Stimulated activated naive CD8-positive, alpha-beta T cell treated with anti-CD3 and anti-CD28 coated beads, Interleukin-15, Interleukin-2, amounts not matched to agents 100 ng/mL and 50 ng/mL, for 24 hours (primary cell): ENCODE measurements around the gene RDH16.
"Not testable (repeated sequence)": the region's sequence is repeated elsewhere in the genome, so short reads cannot be mapped to it uniquely, and the experiment has no call there.

ENCODE experiments used
- H3K27ac Mint-ChIP-seq: one replicate; pipeline ENCODE4 v1.8.0; 2021; ENCODE audit warnings: mild to moderate bottlenecking, mixed read lengths
- H3K27me3 Mint-ChIP-seq: one replicate; pipeline ENCODE4 v1.8.0; 2021; ENCODE audit warnings: mixed read lengths
- H3K36me3 Mint-ChIP-seq: one replicate; pipeline ENCODE4 v1.8.0; 2021; ENCODE audit warnings: low read depth, mixed read lengths
- H3K4me1 Mint-ChIP-seq: one replicate; pipeline ENCODE4 v1.8.0; 2021; ENCODE audit warnings: low read depth, mixed read lengths
- H3K4me3 Mint-ChIP-seq: one replicate; pipeline ENCODE4 v1.8.0; 2021; ENCODE audit warnings: mild to moderate bottlenecking, mixed read lengths
- H3K9me3 Mint-ChIP-seq: one replicate; pipeline ENCODE4 v1.8.0; 2021; ENCODE audit warnings: mixed read lengths

The RDH16 gene

DNA sequence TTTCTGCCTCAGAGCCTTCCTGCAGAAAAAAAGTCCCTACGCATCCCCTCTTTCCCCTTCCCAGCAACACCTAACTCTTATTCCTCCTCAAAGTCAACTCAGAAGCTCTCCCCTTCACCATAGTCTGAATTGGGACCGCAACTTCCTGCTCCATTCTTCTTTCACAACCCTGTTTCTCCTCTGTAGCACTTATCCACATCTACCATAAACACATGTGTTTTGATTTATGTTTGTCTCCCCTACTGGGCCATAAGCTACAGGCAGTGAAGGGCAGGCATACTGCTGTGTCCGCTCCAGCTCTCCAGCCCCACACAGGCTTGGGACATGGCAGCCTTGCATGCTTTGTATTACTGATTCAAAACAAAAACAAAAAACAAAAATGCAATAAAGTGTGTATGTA is 29.1 kb downstream of the RDH16 start:
- Mint-ChIP-seq H3K4me1 (no peaks in the 10 kb centered on the region), H3K27ac (no peak overlapping the region), H3K4me3 (no peak overlapping the region), H3K9me3 (no peaks in the 10 kb centered on the region), H3K27me3 (no peaks in the 10 kb centered on the region), H3K36me3 (no peaks in the 10 kb centered on the region)

DNA sequence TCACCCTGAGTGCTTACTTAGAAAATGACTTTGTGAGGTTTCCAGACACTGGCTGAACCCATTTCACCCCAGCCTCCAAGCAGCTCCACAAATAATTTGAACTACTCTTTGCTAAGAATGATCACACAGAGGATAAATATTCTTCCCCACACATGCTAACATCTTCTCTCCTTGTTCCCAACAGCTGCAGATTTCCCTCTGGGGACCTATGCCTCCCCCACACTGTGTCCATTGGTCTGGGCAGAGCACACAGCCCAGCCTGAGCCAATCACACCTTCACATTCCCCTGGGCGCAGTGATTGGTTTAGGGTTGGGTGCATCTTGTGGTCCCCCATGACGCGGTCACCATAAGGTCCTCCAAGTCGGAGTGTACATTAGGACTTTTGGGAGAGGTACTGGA is 30.1 kb downstream of the RDH16 start:
- Mint-ChIP-seq H3K36me3 (no peaks in the 10 kb centered on the region), H3K27me3 (no peaks in the 10 kb centered on the region), H3K9me3 (no peaks in the 10 kb centered on the region), H3K27ac (no peak overlapping the region), H3K4me3 (no peak overlapping the region), H3K4me1 (no peaks in the 10 kb centered on the region)

DNA sequence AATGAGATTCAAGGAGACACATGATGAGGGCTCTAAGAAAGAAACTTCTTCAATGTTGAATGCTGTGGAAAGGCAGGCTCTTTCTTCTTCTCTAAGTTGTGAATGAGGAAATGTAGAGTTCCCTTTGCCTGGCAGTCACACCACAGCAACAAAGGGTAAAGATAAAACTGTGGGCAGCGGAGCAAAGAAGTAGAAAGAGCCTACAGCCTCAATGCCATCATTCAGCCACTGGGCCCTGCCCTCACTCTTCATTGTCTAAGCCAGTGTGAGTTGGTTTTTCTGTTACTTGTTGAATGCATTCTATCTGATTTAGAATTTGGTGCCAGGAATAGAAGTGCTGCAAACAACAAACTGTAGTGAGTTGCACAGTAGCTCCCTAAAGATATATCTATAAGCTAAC is 35.4 kb downstream of the RDH16 start:
- H3K27me3 Mint-ChIP-seq = peaks cover 15% of the 10 kb centered on the region
- H3K27ac Mint-ChIP-seq = no peak overlapping the region
- peaks cover 5% of the 10 kb centered on the region for H3K9me3 Mint-ChIP-seq
- H3K4me1 Mint-ChIP-seq = no peaks in the 10 kb centered on the region
- no peaks in the 10 kb centered on the region for H3K36me3 Mint-ChIP-seq
- no peak overlapping the region for H3K4me3 Mint-ChIP-seq

DNA sequence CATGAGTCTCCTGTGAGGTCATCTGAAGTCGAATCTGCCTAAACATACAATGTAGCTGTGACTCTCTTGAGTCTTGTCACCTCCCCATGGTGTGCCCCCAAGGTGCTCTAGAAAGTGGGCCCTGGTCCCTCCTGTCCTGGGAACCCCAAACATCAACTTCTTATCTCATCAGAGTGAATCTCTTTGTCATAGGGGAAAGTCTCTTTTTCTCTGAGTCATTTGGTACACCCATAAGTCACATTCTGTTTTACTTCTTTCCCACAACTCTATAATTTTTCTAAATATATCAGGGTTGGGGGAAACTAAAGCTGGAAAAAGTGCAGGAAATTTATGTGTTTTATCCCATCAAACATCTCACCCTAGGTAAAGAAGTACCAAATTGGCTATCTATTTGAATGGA is 36.1 kb downstream of the RDH16 start:
- Mint-ChIP-seq H3K4me1 (no peaks in the 10 kb centered on the region), H3K4me3 (no peak overlapping the region), H3K9me3 (peaks cover 5% of the 10 kb centered on the region), H3K27me3 (peaks cover 15% of the 10 kb centered on the region), H3K36me3 (no peaks in the 10 kb centered on the region), H3K27ac (no peak overlapping the region)

DNA sequence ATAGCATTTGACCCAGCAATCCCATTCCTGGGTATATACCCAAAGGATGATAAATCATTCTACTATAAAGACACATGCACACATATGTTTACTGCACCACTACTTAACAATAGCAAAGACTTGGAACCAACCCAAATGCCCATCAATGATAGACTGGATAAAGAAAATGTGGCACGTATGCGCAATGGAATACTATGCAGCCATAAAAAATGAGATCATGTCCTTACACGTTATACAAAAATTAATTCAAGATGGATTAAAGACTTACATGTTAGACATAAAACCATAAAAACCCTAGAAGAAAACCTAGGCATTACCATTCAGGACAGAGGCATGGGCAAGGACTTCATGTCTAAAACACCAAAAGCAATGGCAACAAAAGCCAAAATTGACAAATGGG is 39.3 kb downstream of the RDH16 start:
- not testable (repeated sequence) for H3K9me3 Mint-ChIP-seq, H3K4me1 Mint-ChIP-seq, H3K27ac Mint-ChIP-seq, H3K4me3 Mint-ChIP-seq, H3K36me3 Mint-ChIP-seq
- H3K27me3 Mint-ChIP-seq = peaks cover 15% of the 10 kb centered on the region

DNA sequence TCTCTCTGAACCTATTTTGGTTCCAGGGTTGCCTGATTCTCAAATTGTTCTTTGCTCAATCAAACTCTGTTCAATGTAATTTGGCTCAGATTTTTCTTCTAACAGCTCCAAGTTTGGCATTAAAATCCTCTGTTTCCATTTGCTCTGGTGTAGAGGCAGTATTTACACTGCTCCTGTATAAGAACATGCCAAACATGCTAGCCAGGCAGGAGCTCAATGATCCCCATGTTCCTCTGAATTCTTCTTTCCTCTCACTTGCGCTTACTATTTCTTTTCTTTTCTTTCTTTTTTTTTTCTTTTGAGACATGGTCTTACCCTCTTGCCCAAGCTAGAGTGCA is 40.4 kb downstream of the RDH16 start:
- peaks cover 5% of the 10 kb centered on the region for H3K9me3 Mint-ChIP-seq
- H3K36me3 Mint-ChIP-seq = no peaks in the 10 kb centered on the region
- no peak overlapping the region for H3K4me3 Mint-ChIP-seq
- H3K4me1 Mint-ChIP-seq = no peaks in the 10 kb centered on the region
- H3K27ac Mint-ChIP-seq = no peak overlapping the region
- H3K27me3 Mint-ChIP-seq = peaks cover 16% of the 10 kb centered on the region

DNA sequence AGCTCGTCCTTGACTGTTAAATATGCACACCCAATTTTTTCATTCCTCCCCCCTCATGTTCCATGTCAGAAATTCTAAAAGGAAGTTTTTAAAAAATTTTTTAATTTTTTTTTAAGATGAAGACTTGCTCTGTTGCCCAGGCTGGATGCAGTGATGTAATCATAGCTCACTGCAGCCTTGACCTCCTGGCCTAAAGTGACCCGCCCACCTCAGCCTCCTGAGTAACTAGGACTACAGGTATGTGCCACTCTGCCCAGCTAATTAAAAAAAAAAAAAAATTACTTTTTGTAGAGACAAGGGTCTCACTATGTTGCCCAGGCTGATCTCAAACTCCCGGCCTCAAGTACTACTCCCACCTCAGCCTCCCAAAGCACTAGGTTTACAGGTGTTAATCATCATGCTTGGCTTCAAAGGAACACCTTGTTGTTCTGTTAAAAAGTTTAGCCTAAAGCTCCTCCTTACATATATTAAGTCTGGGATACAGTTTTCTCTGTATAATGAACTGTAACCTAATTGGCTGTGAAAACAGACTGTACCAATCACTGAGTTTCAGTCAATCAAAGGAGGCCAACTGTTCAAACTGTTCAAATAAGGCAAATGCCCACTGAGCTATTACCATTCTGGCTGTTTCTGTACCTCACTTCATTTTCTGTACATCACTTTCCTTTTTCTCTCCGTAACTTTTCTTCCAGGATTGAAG is 41.0 kb downstream of the RDH16 start:
- H3K27ac Mint-ChIP-seq = no peak overlapping the region
- H3K4me1 Mint-ChIP-seq = no peaks in the 10 kb centered on the region
- no peak overlapping the region for H3K4me3 Mint-ChIP-seq
- H3K36me3 Mint-ChIP-seq = no peaks in the 10 kb centered on the region
- H3K9me3 Mint-ChIP-seq = peaks cover 5% of the 10 kb centered on the region
- H3K27me3 Mint-ChIP-seq = peaks cover 18% of the 10 kb centered on the region

DNA sequence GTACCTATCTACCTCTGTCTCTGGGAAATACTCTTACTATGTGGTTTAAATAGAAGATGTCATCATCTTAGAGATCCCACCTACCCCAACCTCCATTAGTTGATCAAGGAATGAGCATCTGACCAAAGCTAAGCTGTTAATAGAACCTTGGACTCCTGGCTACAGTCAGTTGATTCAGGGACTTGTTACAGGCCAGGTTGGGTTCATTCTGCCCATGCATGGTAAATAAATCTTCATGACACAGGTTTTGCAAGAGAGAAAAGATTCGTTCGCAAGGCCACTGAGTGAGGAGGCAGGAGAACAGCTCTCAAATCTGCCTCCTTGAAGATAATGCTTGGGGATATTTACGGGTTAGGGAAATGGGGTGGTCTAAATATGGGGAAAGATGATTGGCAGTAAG is 42.7 kb downstream of the RDH16 start:
- H3K4me3 Mint-ChIP-seq = no peak overlapping the region
- peaks cover 7% of the 10 kb centered on the region for H3K9me3 Mint-ChIP-seq
- peaks cover 18% of the 10 kb centered on the region for H3K27me3 Mint-ChIP-seq
- no peaks in the 10 kb centered on the region for H3K36me3 Mint-ChIP-seq
- no peak overlapping the region for H3K27ac Mint-ChIP-seq
- H3K4me1 Mint-ChIP-seq = no peaks in the 10 kb centered on the region

DNA sequence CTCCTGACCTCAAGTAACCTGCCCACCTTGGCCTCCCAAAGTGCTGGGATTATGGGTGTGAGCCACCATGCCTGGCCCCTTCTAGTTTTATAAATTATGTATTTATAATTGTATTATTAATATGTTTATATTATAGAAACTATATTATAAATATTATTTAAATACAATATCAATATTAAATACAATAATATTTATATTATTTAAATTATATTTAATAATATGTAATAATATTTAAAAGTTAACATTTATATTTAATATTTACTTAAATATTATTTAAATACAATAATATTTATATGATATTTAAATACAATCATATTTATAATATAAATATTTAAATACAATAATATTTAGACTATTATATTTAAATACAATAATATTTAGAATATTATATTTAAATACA is 43.2 kb downstream of the RDH16 start:
- H3K9me3 Mint-ChIP-seq = peaks cover 11% of the 10 kb centered on the region
- H3K27ac Mint-ChIP-seq = no peak overlapping the region
- H3K27me3 Mint-ChIP-seq = peaks cover 18% of the 10 kb centered on the region
- no peaks in the 10 kb centered on the region for H3K36me3 Mint-ChIP-seq
- H3K4me3 Mint-ChIP-seq = no peak overlapping the region
- no peaks in the 10 kb centered on the region for H3K4me1 Mint-ChIP-seq

DNA sequence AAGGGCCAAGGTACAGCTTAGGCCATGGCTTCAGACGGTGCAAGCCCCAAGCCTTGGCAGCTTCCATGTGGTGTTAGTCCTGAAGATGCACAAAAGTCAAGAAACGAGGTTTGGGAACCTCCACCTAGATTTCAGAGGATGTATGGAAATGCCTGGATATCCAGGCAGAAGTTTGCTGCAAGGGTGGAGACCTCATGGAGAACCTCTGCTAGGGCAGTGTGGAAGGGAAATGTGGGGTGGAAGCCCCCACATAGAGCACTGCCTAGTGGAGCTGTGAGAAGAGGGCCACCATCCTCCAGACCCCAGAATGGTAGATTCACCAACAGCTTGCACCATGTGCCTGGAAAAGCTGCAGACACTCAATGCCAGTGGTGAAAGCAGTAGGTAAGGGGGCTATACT is 48.0 kb downstream of the RDH16 start:
- H3K9me3 Mint-ChIP-seq = peaks cover 11% of the 10 kb centered on the region
- H3K27ac Mint-ChIP-seq, H3K4me1 Mint-ChIP-seq, H3K36me3 Mint-ChIP-seq, H3K27me3 Mint-ChIP-seq, H3K4me3 Mint-ChIP-seq: not testable (repeated sequence)

DNA sequence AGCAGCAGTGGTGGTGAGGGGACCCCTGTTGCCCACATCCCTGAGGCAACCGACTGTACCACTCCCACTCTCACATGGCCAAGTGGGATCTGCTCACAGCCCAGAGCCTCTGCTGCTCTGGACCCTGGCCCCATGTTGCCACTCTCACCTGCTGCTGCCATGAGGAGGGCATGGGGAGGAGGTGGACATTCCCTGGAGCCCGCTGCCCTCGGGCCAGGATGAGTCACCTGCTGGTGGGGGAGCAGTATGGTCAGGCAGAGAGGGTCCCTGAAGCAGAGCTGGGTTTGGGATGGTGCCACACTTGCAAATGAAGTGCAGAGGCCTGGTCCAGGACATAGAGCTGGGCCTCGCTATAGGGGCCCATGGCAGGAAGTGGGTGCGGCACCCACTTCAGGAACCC is 49.3 kb downstream of the RDH16 start:
- H3K4me3 Mint-ChIP-seq = no peak overlapping the region
- H3K36me3 Mint-ChIP-seq = no peaks in the 10 kb centered on the region
- H3K27me3 Mint-ChIP-seq = peaks cover 8% of the 10 kb centered on the region
- H3K9me3 Mint-ChIP-seq = peaks cover 11% of the 10 kb centered on the region
- H3K27ac Mint-ChIP-seq = no peak overlapping the region
- no peaks in the 10 kb centered on the region for H3K4me1 Mint-ChIP-seq

DNA sequence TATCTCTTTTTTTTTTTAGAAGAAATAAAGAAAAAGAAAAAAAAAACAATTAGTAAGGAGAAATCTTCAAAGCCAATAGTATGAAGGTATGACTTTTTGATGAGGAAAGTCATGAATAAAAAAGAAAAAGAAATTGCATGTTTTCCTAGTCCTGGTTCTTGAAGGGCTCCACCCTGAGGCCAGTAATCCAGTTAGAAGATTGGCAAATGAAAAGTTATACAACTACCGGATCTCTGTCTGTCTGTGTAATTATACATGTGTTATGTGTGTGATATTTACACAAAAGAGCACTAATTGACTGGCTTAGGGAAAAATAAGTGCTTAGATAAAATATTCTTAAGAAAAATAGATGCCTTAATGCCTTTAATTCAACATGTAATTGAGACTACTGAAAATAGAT is 51.6 kb downstream of the RDH16 start:
- no peak overlapping the region for H3K4me3 Mint-ChIP-seq
- peaks cover 3% of the 10 kb centered on the region for H3K27me3 Mint-ChIP-seq
- no peak overlapping the region for H3K27ac Mint-ChIP-seq
- H3K36me3 Mint-ChIP-seq = no peaks in the 10 kb centered on the region
- peaks cover 19% of the 10 kb centered on the region for H3K9me3 Mint-ChIP-seq
- H3K4me1 Mint-ChIP-seq = no peaks in the 10 kb centered on the region

DNA sequence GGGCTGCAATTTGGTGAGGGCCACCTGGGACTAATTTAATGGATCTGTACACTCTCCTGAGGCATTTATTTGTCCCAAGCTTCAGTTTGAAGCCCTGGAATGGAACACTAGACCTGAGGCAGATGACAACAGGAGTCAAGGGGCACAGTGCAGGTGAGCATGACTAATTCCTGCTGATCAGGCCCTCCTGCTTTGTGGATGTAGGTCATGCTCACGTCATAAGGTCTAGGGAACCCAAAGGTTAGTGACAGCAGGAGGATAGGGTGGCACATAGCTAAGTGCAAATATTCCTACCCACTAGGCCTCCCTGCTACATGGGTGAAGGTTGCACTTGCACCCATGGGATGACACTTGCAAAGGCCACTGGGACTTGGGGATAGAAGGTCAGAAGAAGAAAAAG is 54.0 kb downstream of the RDH16 start:
- no peak overlapping the region for H3K4me3 Mint-ChIP-seq
- H3K27me3 Mint-ChIP-seq = no peaks in the 10 kb centered on the region
- no peak overlapping the region for H3K27ac Mint-ChIP-seq
- H3K4me1 Mint-ChIP-seq = no peaks in the 10 kb centered on the region
- peaks cover 13% of the 10 kb centered on the region for H3K9me3 Mint-ChIP-seq
- H3K36me3 Mint-ChIP-seq = no peaks in the 10 kb centered on the region
